Effector memory CD4-positive, alpha-beta T cell (primary cell): ENCODE measurements around the gene LRMDA.

Experiments
- DNase-seq, 3 donors: peaks; one replicate each; pipeline ENCODE4 v3.0.0-alpha.2; 2020
- H3K27ac ChIP-seq: 2 replicates; pipeline ENCODE4 v1.7.0; 2013; ENCODE audit warnings: mild to moderate bottlenecking, low read length, moderate library complexity; ENCODE audit not compliant: insufficient read depth, poor library complexity, severe bottlenecking
- H3K27me3 ChIP-seq: replicated peaks from 2 replicates; pipeline ENCODE4 v1.7.0; 2013; ENCODE audit warnings: mild to moderate bottlenecking, low read length; ENCODE audit not compliant: insufficient read depth, control insufficient read depth, poor library complexity, severe bottlenecking
- H3K36me3 ChIP-seq: 2 replicates; pipeline ENCODE4 v1.7.0; 2013; ENCODE audit warnings: mild to moderate bottlenecking, low read length, moderate library complexity; ENCODE audit not compliant: control insufficient read depth, insufficient read depth
- H3K4me1 ChIP-seq: 2 replicates; pipeline ENCODE4 v1.7.0; 2013; ENCODE audit warnings: low read length, mild to moderate bottlenecking; ENCODE audit not compliant: control insufficient read depth, insufficient read depth, poor library complexity, severe bottlenecking
- H3K4me3 ChIP-seq: 2 replicates; pipeline ENCODE4 v1.7.0; 2013; ENCODE audit warnings: low read length, low read depth, mild to moderate bottlenecking; ENCODE audit not compliant: insufficient read depth, poor library complexity, severe bottlenecking
- H3K9me3 ChIP-seq: 2 replicates; pipeline ENCODE4 v1.7.0; 2013; ENCODE audit warnings: mild to moderate bottlenecking, low read length, moderate library complexity; ENCODE audit not compliant: control insufficient read depth

Gene LRMDA

DNA sequence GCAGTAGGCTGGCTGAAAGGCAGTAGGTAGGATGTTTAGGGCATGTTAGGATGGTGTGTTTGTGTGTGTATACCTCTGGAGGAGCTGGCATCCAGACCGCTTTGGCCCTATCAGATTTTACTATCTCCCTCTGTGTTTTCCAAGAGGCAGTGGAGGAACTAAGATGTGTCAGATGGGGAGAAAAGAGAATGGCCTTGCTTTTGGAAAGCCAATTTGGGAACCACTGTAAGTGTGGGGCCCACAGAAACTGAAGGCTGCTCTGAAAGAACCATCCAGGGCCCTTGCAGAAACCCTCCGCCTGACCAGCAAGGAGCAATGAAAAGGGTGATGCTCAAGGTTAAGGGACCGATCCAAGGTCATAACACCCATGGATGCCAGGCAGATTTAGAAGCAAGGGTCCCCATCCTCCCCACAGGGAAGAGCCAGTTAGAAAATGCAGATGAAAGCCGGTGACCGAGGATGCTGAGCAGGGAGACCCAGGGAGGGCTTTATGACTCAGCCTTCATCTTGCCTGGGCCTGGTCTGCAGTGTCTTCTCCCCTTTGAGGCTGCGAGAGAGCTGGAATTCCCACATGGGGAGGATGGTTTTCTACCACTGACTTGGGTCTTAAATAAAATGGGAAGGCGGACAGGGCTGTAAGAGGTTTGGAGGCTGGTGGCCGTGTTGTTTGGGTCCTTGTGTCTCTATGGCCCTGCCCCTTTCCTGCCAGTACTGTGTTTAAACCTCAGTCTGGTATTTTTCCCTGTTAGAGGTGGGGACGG, 275.8 kb downstream of the LRMDA start:
- no peaks in the 10 kb centered on the region for H3K9me3 ChIP-seq
- no peak for DNase-seq
- H3K27ac ChIP-seq: no peak overlapping the region
- H3K4me3 ChIP-seq: no peak overlapping the region
- H3K27me3 ChIP-seq: no peaks in the 10 kb centered on the region
- H3K4me1 ChIP-seq: no peaks in the 10 kb centered on the region
- no peaks in the 10 kb centered on the region for H3K36me3 ChIP-seq

DNA sequence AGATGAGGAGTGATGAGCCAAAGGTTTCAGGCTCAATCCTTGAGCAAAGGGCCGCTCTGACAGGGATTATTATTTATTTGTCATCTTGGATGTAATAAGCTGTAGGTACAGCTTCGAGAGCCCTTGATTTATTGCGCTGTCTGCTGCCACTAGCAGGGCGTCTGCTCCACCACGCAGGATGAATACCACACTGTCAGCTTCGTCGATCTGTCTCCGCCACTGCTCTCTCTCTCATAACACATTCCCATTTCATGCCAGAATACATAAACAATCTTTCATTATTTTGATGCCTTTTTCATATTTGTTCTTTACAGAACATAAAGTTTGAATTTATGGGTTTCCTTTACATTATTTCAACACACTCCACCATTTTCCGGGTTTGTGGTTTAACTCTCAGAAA, 276.6 kb downstream of the LRMDA start:
- Histone ChIP-seq H3K27ac (no peak overlapping the region), H3K9me3 (no peaks in the 10 kb centered on the region), H3K27me3 (no peaks in the 10 kb centered on the region), H3K4me1 (no peaks in the 10 kb centered on the region), H3K36me3 (no peaks in the 10 kb centered on the region), H3K4me3 (no peak overlapping the region)
- DNase-seq: no peak

DNA sequence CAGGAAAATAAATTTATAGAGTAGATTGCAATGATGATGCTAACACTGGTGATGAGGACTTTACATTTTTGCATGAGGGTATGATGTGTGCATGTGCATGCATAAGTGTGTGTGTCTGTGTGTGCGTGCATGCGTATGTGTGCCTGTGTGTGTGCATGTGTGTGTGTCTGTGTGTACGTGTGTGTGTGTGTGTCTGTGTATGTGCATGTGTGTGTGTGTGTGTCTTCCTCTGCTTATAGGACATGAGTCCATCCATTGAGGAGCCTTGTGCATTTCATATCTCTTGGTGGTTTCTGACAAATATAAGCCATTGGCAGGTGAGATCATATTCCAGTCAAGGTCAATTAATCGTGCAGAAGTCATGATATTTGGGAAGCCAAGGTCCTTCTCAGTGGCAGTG, 277.8 kb downstream of the LRMDA start:
- Histone ChIP-seq H3K9me3 (no peaks in the 10 kb centered on the region), H3K27ac (no peak overlapping the region), H3K36me3 (no peaks in the 10 kb centered on the region), H3K4me3 (no peak overlapping the region), H3K4me1 (no peaks in the 10 kb centered on the region), H3K27me3 (no peaks in the 10 kb centered on the region)
- DNase-seq: no peak

DNA sequence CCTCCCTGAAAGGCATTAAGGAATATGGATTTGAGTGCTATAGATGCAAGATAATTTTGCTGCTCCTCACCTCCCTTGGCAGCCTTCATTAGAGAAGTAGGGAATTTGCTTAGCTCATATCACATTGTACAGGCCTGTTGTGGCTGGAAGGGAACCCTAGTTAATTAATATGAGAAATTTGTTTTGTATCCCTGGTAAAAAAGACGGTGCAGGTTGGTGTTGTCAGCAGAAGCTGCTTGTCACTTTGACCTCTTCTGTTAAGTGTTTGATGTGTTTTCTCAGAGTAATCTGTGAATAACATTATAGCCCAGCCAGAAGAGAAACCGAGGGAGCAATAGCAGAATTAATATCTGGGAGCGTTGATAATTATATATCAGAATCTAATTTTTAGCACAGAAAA, 278.4 kb downstream of the LRMDA start:
- no peak overlapping the region for H3K4me3 ChIP-seq
- no peak for DNase-seq

DNA sequence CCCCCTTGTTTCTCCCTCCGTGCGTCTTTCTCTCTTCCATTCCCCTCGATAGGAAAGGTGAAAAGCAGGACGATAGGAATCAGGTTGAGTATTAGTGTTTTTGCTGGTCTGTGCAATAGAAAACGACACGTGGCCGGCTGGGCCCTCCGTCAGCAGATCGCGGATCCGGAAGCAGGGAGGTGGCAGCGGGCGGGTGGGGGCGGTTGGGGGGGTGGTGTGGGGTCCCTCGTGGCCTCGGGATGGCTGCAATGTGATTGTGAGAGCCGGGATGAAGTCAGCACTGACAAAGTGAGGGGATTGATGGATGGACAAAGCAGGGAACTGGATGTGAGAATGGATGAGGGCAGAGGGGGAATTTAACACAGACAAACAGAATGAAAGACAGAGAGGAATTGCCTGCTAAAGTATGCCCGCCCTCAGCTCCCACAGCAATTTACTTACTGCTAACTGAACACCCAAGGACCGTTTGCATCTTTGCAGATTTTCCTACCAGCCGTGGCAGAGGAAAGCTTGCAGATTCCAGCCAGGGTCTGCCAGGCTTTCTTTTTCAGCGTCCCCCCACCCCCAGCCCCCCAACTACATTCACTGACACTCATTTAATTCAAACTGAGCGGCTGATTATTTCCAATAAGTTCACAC, 280.9 kb downstream of the LRMDA start:
- no peak for DNase-seq
- Histone ChIP-seq H3K9me3 (no peaks in the 10 kb centered on the region), H3K27me3 (no peaks in the 10 kb centered on the region), H3K27ac (no peak overlapping the region), H3K36me3 (no peaks in the 10 kb centered on the region), H3K4me1 (no peaks in the 10 kb centered on the region), H3K4me3 (no peak overlapping the region)

More for the DNA sequence above, 278.4 kb downstream of the LRMDA start:
- H3K9me3 ChIP-seq: no peaks in the 10 kb centered on the region
- no peak overlapping the region for H3K27ac ChIP-seq
- no peaks in the 10 kb centered on the region for H3K36me3 ChIP-seq
- H3K4me1 ChIP-seq: no peaks in the 10 kb centered on the region
- no peaks in the 10 kb centered on the region for H3K27me3 ChIP-seq

DNA sequence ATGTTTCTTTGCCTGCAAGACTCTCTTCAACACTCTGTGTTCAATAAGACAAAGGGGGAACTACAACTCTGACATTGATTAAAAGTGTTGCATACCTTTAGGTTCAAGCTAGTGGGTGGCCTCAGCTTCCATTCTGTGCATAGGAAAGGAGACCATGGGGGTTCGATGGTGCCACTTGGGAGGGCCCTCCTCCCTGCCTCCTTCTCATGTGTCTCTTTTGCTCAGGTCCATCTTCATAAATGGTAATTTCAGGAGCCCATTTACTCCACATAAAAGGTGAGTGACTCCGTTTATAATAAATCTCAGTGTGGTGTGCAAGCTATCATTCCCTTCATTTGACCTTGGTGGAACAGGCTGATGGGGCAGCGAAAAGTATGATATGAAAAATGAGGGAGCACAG, 285.1 kb downstream of the LRMDA start:
- Histone ChIP-seq H3K4me3 (no peak overlapping the region), H3K27ac (no peak overlapping the region), H3K4me1 (no peaks in the 10 kb centered on the region), H3K9me3 (no peaks in the 10 kb centered on the region), H3K27me3 (no peaks in the 10 kb centered on the region), H3K36me3 (no peaks in the 10 kb centered on the region)
- no peak for DNase-seq

DNA sequence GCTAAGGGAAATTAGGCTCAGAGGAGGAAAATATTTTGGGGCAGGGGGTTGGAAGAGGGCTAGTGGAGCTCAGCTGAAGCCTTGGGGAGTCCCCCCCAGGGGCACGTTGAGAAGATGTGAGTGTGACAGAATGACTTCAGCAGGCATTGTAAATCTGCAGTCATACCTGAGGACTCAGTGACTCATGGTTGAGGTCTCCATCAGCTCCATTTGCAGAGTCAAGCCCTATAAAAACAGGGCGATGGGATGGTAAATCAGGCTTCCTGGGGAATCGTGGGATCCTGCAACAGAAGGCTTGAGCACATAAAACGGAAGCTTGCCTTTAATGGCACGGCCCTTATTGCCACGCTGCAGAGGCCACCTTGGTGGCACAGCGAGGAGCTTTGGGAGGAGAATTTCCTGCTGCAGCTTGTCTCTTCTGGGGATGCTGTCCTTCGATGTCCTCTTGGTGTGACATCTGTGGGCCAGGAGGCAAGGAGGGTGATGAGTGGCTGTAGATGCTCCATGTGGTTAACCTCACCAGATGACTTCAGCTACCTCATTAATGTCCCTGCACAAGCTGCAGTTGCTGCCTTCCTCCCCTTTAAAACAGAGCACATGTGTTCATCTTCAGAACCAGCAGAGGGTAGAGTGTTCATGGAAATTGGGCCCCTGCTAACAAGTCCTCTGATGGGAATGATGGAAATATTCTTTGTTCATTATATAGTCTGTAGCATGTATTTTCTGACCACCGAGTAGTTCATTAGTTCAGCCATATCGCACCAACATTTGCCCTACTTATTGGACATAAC, 285.9 kb downstream of the LRMDA start:
- Histone ChIP-seq H3K4me3 (no peak overlapping the region), H3K9me3 (no peaks in the 10 kb centered on the region), H3K36me3 (no peaks in the 10 kb centered on the region), H3K27ac (no peak overlapping the region), H3K27me3 (no peaks in the 10 kb centered on the region), H3K4me1 (no peaks in the 10 kb centered on the region)
- no peak for DNase-seq

DNA sequence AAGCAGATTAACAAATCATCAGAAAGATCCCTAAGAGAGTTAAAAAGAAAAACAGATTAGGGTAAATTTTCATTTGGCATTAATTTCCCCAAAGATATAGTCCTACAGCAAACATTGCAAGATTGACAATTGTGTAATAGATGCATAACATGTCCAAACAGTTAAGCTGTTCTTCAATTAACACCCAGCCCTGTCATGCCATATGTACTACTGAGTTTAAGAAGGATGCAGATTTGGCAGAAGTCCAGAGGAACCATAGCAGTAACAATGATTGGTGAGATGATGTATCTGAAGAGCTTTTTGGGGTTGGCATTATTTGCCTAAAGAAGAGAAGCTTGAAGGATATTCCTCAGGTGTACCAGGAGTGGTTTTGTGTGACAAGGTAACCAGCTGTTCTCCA, 287.6 kb downstream of the LRMDA start:
- no peak for DNase-seq
- Histone ChIP-seq H3K27me3 (no peaks in the 10 kb centered on the region), H3K27ac (no peak overlapping the region), H3K4me1 (no peaks in the 10 kb centered on the region), H3K4me3 (no peak overlapping the region), H3K36me3 (no peaks in the 10 kb centered on the region), H3K9me3 (no peaks in the 10 kb centered on the region)

DNA sequence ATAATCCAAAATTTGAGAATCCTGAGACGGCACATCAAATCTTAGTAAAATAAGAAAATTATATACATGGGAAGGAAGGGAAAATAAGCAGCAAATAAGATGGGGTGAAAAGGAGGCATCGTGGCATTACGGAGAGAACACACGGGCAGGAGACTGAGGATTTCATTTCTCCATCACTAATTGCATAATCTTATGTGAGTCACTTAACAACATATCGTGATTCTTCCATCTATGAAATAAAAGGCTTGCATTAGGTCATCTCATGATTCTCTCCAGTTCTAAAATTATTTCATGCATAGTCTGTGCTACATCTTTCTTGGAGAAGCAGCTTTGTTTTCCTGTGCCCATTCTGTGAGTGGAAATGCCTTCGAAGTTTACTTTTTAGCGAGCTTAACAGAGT, 288.7 kb downstream of the LRMDA start:
- Histone ChIP-seq H3K4me3 (no peak overlapping the region), H3K27me3 (no peaks in the 10 kb centered on the region), H3K4me1 (no peaks in the 10 kb centered on the region), H3K36me3 (no peaks in the 10 kb centered on the region), H3K27ac (no peak overlapping the region), H3K9me3 (no peaks in the 10 kb centered on the region)
- DNase-seq: no peak

DNA sequence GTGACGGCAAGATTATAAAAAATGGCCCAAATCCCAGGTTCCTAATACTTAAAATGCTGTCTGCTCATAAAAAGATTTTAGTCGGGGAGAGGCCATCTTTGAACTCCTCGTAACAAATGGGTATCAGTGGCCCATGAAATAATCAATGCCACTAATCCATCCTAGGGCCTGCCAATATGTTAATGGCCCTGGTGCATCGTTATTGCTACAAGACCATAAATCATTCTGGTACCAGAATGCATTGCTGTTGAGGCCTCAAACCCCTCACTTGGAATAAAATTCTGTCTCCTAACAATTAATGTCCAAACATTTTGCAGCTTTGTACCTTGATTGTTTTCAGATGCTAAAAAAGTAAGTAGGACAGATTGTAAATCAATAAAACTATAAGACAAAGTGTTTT, 290.6 kb downstream of the LRMDA start:
- no peaks in the 10 kb centered on the region for H3K27me3 ChIP-seq
- no peak overlapping the region for H3K4me3 ChIP-seq
- no peaks in the 10 kb centered on the region for H3K4me1 ChIP-seq
- no peak overlapping the region for H3K27ac ChIP-seq
- no peaks in the 10 kb centered on the region for H3K36me3 ChIP-seq
- DNase-seq: no peak
- no peaks in the 10 kb centered on the region for H3K9me3 ChIP-seq
